Measurements from ENCODE around the gene GPX4. TPM values are rescaled to one million over a fixed set of nuclear protein-coding genes. Genes with fewer than 3 reads are reported as not detected.

Gene GPX4
- total RNA-seq, 1 experiment from 2014 or later = 620 TPM

DNA sequence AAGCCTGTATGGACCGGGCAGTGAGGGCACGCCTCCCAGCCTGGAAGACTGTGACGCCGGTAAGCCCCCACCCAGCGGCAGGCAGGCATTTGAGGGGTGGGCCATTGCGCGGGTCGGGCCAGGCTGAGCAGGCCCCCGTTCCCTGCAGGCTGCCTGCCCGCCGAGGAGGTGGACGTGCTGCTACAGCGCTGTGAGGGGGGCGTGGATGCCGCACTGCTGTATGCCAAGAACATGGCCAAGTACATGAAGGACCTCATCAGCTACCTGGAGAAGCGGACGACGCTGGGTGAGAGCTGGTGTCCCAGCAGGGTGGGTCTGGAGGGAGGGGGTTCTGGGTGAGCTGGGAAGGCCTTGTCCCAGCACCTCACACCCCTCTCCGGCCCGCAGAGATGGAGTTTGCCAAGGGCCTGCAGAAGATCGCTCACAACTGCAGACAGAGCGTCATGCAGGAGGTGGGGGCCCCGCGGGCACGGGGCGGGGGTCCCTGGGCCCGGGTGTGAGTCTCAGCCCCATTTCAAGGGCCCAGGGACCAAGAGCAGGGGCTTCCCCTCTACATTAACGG is 29.8 kb upstream of the GPX4 start:
- DNase-seq = no peak
- H3K4me3 ChIP-seq (ENCODE audit: insufficient read depth, low read depth, low read length) = no peak overlapping the region
- peaks cover 17% of the 10 kb centered on the region; the same call in 1 of the 2 replicates for H3K27me3 ChIP-seq (ENCODE audit: control insufficient read depth, insufficient read depth, low read length)
- H3K36me3 ChIP-seq (replicated peaks; ENCODE audit: control insufficient read depth, insufficient read depth, low read length) = peaks cover 5% of the 10 kb centered on the region

DNA sequence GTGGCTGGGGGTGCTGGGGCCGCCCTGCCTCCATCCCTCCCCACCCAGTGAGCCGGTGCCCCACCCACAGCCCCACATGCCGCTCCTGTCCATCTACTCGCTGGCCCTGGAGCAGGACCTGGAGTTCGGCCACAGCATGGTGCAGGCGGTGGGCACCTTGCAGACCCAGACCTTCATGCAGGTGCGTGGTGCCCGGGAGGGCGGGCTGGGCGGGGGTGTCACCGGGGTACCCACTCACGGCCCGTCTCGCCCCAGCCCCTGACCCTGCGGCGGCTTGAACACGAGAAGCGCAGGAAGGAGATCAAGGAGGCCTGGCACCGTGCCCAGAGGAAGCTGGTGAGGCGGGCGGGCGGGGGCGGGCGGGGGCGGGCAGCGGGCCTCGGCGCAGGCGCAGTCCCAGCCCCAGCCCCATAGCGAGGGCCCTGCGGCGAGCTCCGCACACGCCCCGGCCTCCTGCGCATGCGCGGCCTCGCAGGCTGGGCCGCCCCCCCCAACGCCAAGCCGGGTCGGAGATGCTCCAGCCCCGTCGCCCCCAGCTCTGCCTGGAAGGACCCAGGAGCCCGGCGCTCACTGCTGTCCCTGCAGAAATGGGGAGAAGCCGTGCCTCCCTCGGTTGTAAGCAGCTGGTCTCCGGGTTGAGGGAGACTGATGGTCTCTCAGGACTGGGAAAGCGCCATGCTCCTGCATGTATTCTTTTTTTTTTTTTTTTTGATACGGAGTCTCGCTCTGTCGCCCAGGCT is 29.1 kb upstream of the GPX4 start:
- Histone ChIP-seq H3K4me3 (ENCODE audit: insufficient read depth, low read depth, low read length) (no peak overlapping the region), H3K27me3 (ENCODE audit: control insufficient read depth, insufficient read depth, low read length) (peaks cover 15% of the 10 kb centered on the region; the same call in 1 of the 2 replicates), H3K36me3 (replicated peaks; ENCODE audit: control insufficient read depth, insufficient read depth, low read length) (peaks cover 5% of the 10 kb centered on the region)
- DNase-seq = no peak

DNA sequence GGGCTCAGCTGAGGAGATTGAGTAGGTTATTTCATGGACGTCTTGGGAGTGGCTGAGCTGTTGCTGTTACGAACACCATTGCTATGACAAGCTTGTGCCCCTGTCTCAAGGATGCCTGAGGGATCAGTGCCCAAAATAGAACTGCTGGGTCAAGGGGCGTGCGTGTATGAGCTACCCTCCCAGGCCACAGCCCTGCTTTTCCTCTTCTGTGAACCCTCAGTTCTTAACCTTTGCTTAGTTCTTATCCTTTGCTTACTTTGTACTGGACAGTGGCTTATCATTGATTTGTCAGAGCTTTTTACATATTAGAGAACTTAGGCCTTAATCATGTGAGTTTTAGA is 27.8 kb upstream of the GPX4 start:
- H3K36me3 ChIP-seq (replicated peaks; ENCODE audit: control insufficient read depth, insufficient read depth, low read length) = peaks cover 5% of the 10 kb centered on the region
- H3K27me3 ChIP-seq (ENCODE audit: control insufficient read depth, insufficient read depth, low read length) = peaks cover 6% of the 10 kb centered on the region; the same call in 1 of the 2 replicates
- no peak overlapping the region for H3K4me3 ChIP-seq (ENCODE audit: insufficient read depth, low read depth, low read length)
- no peak for DNase-seq

DNA sequence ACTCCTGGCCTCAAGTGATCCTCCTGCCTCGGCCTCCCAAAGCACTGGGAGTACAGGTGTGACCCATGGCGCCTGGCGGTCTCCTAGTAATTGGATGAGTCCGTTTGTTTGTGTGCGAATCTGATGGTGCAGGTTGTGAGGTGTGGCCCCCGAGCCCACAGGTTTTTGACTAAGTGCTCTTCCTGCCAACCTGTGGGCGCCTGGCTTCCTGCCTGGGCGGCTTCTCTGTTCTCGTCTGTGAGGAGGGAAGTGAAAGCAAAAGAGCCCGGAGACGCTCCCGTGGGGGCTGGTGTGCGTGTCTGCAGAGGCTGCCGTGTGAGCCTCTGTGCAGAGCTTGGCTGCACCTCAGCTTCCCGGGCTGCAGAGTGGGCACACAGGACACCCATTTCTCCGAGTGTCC is 26.8 kb upstream of the GPX4 start:
- Histone ChIP-seq H3K4me3 (ENCODE audit: insufficient read depth, low read depth, low read length) (no peak overlapping the region), H3K36me3 (replicated peaks; ENCODE audit: control insufficient read depth, insufficient read depth, low read length) (peaks cover 5% of the 10 kb centered on the region), H3K27me3 (ENCODE audit: control insufficient read depth, insufficient read depth, low read length) (no peaks in the 10 kb centered on the region; the same call in 1 of the 2 replicates)
- no peak for DNase-seq

DNA sequence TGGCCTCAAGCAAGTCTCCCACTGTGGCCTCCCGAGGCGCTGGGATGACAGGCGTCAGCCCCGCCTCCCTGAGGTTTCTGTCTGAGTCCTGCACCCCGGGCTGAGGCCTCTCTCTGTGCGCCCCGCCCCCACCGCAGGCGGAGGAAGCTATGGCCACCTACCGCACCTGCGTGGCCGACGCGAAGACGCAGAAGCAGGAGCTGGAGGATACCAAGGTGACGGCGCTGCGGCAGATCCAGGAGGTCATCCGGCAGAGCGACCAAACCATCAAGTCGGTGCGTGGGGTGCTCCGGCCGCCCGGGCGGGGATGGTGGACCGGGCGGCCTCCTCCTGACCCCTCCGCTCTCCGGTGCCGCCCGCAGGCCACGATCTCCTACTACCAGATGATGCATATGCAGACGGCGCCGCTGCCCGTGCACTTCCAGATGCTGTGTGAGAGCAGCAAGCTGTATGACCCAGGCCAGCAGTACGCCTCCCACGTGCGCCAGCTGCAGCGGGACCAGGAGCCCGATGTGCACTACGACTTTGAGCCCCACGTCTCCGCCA is 24.2 kb upstream of the GPX4 start:
- H3K36me3 ChIP-seq (replicated peaks; ENCODE audit: control insufficient read depth, insufficient read depth, low read length) = peaks cover 4% of the 10 kb centered on the region

DNA sequence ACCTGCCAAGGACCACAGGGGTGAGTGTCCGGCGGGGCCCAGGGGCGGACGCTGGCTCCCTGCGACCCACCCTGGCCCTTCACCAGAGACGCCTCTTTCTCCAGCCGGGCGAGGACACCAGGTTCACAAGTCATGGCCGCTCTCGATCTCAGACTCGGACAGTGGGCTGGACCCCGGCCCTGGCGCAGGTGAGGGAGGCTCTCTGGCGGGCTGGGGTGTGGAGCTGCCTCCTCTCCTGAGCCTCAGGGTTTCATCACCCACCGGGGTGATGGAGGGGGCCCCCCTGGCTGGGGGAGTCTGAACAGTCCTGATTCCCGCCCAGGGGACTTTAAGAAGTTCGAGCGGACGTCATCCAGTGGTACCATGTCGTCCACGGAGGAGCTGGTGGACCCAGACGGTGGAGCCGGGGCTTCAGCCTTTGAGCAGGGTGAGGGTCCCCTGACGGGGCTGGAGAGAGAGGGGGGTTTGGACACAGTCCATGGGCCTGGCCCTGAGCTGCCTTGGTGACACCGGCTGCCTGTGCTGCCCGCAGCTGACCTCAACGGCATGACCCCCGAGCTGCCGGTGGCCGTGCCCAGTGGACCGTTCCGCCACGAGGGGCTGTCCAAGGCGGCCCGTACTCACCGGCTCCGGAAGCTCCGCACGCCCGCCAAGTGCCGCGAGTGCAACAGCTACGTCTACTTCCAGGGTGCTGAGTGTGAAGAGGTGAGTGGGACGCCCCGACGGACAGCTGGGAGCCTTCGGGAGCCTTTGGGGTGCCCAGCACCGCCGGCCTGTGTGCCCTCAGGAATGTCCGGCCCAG is 23.2 kb upstream of the GPX4 start:
- Histone ChIP-seq H3K4me3 (ENCODE audit: insufficient read depth, low read depth, low read length) (no peak overlapping the region), H3K27me3 (ENCODE audit: control insufficient read depth, insufficient read depth, low read length) (no peaks in the 10 kb centered on the region), H3K36me3 (replicated peaks; ENCODE audit: control insufficient read depth, insufficient read depth, low read length) (peaks cover 7% of the 10 kb centered on the region)
- DNase-seq = no peak

More for the DNA sequence above, 24.2 kb upstream of the GPX4 start:
- Histone ChIP-seq H3K27me3 (ENCODE audit: control insufficient read depth, insufficient read depth, low read length) (no peaks in the 10 kb centered on the region), H3K4me3 (ENCODE audit: insufficient read depth, low read depth, low read length) (no peak overlapping the region)
- peak; percentile 79 for DNase-seq

DNA sequence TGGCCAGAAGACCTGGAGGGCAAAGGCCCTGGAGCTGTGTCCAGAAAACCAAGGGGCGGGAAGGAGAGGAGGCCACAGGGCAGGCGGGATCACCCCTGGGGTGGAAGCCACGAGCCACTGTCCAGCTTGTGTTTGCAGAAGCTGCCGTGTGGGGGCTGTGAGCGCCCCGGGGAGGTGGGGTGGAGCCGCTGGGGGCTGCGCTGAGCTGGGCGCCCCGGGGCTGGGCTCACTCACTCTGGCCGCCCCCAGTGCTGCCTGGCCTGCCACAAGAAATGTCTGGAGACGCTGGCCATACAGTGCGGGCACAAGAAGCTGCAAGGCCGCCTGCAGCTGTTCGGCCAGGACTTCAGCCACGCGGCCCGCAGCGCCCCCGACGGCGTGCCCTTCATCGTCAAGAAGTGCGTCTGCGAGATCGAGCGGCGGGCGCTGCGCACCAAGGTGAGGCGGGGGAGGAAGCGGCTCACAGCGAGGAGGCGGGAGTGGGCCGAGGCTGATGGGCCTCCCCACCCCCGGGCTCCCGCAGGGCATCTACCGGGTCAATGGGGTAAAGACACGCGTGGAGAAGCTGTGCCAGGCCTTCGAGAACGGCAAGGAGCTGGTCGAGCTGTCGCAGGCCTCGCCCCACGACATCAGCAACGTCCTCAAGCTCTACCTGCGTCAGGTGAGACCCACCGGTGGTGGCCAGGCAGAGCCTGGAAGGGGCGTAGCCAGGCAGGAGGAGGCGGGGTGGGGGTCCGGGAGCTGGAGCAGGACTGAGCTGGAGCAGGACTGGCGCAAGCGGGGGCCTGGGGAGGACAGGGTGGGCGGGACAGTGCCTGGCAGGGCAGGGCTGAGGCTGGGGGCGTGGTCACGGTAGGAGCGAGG is 22.3 kb upstream of the GPX4 start:
- DNase-seq = peak; percentile 72
- Histone ChIP-seq H3K36me3 (replicated peaks; ENCODE audit: control insufficient read depth, insufficient read depth, low read length) (peaks cover 6% of the 10 kb centered on the region), H3K27me3 (ENCODE audit: control insufficient read depth, insufficient read depth, low read length) (no peaks in the 10 kb centered on the region), H3K4me3 (ENCODE audit: insufficient read depth, low read depth, low read length) (peak overlapping the region; percentile 41)

DNA sequence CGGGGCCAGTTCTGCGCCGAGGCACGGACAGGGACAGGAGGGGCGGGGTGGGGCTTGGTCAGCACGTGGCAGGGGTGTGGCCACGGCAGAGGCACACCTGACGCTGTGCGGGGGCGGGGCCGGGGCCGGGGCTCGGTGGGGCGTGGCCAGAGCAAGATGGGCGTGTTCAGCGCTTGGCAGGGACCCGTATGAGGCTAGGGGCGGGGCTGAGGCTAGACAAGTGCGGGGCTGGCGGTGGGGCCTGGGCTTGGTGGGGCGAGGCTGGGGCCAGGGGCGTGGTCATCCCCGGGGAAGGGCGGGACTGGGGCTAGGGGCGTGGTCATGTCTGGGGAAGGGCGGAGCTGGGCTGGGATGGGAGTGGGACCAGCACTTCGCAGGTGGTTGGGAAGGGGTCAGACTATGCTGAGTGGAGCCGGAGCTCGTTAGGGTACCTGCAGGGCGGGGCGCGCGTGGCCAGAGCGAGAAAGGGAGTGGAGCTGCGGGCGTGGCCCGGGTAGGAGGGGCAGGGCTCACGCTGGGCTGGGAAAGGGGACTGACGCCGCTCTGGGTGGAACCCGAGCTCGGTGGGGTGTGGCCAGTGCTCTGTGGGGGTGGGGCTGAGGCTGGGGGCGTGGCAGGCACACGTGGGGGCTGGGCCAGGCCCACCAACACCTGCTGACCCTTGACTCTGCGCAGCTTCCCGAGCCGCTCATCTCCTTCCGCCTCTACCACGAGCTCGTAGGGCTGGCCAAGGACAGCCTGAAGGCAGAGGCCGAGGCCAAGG is 21.4 kb upstream of the GPX4 start:
- peak; percentile 100 for DNase-seq
- Histone ChIP-seq H3K4me3 (ENCODE audit: insufficient read depth, low read depth, low read length) (peak overlapping the region; percentile 54), H3K36me3 (replicated peaks; ENCODE audit: control insufficient read depth, insufficient read depth, low read length) (peaks cover 6% of the 10 kb centered on the region), H3K27me3 (ENCODE audit: control insufficient read depth, insufficient read depth, low read length) (no peaks in the 10 kb centered on the region)

DNA sequence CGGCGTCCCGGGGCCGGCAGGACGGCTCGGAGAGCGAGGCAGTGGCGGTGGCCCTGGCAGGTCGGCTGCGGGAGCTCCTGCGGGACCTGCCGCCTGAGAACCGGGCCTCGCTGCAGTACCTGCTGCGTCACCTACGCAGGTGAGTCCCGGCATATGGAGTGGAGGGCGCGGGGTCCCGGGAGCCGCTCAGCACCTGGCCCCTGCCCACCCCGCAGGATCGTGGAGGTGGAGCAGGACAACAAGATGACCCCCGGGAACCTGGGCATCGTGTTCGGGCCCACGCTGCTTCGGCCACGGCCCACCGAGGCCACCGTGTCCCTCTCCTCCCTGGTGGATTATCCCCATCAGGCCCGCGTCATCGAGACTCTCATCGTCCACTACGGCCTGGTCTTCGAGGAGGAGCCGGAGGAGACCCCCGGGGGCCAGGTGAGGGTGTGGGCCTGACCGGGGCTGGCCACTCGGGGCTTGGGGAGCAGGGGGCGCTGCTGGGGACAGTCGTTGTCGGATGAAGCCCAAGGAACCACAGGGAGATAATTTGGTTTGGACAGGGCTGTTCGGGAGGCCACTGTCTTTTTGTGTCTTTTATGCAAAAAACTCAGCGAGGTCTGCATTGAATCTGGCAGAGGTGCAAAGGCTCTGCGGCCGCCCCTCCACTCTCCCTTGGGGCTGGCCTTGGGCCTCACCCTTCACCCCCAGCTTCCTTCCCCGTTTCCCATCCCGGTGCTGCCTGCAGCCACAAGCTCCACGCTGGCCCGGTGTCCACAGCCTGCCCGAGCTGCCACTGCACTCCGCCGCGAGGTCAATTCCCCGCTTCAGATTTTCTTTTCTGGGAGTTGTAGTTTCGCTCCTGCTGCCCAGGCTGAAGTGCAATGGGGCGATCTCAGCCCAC is 20.6 kb upstream of the GPX4 start:
- Histone ChIP-seq H3K4me3 (ENCODE audit: insufficient read depth, low read depth, low read length) (peak overlapping the region; percentile 54), H3K36me3 (replicated peaks; ENCODE audit: control insufficient read depth, insufficient read depth, low read length) (peaks cover 9% of the 10 kb centered on the region), H3K27me3 (ENCODE audit: control insufficient read depth, insufficient read depth, low read length) (no peaks in the 10 kb centered on the region)
- no peak for DNase-seq

DNA sequence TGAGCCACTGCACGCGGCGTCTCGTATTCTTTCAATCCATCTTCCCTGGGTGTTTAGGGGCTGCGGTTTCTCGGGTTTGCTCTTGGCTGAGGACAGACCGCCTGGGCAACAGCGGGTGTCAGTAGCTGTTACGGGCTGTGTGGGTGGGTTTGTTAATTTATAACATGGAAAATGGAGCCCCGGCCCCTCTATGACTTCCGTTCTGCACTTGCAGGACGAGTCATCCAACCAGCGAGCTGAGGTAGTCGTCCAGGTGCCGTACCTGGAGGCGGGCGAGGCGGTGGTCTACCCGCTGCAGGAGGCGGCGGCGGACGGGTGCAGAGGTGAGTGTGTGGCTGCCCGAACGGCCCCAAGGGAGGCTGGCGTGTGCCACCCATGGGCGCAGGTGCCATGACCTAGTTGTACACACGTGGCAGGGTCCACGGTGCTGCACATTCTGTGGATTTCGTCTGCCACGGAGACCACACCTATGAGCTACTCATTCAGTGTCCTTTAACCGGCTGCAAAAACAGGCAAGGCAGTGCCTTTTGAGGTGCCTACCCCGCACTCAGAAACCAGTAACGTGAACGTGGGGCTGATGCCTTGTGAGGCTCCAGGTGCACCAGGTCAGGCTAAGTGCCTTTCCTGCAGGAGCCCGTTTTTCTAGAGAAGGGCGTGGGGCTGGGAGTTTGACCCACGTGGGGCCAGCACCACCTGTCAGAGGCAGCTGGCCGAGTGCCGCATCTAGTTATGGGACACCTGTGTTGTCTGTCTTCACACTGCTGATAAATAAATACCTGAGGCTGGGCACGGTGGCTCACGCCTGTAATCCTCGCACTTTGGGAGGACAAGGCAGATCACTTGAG is 19.5 kb upstream of the GPX4 start:
- no peak for DNase-seq
- Histone ChIP-seq H3K4me3 (ENCODE audit: insufficient read depth, low read depth, low read length) (no peak overlapping the region), H3K36me3 (replicated peaks; ENCODE audit: control insufficient read depth, insufficient read depth, low read length) (peaks cover 9% of the 10 kb centered on the region), H3K27me3 (ENCODE audit: control insufficient read depth, insufficient read depth, low read length) (no peaks in the 10 kb centered on the region)

DNA sequence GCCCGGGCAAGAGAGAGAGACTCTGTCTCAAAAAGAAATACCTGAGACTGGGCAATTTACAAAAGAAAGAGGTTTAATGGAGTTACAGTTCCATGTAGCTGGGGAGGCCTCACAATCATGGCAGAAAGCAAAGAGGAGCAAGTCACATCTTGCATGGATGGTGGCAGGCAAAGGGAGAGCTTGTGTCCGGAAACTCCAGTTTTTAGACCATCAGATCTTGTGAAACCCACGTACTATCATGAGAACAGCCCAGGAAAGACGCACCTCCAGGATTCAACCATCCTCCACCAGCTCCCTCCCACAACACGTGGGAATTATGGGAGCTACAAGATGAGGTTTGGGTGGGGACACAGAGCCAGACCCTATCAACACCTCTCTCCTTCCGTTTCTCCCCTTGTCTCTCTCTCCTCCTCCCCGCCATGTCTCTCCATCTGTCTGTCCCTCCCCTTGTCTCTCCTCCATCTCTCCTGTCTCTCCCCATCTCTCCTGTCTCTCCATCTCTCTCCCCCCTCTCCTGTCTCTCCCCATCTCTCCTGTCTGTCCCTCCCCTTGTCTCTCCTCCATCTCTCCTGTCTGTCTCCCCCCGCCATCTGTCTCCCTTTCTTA is 18.6 kb upstream of the GPX4 start:
- no peak overlapping the region for H3K4me3 ChIP-seq (ENCODE audit: insufficient read depth, low read depth, low read length)
- DNase-seq = no peak
- peaks cover 9% of the 10 kb centered on the region for H3K36me3 ChIP-seq (replicated peaks; ENCODE audit: control insufficient read depth, insufficient read depth, low read length)
- no peaks in the 10 kb centered on the region for H3K27me3 ChIP-seq (ENCODE audit: control insufficient read depth, insufficient read depth, low read length)
